Stimulated activated CD8-positive, alpha-beta memory T cell treated with anti-CD3 and anti-CD28 coated beads, Interleukin-2, amount 100 ng/mL, for 1 hour (primary cell): Measurements from ENCODE around the gene SARS1.
"Not testable (repeated sequence)": the region's sequence is repeated elsewhere in the genome, so short reads cannot be mapped to it uniquely, and the experiment has no call there.

Source experiments
- DNase-seq, 2 donors: peaks; one replicate each; pipeline ENCODE4 v3.0.0-alpha.2; 2020; ENCODE audit warnings: low read depth in 2 of 2

SARS1 gene

DNA sequence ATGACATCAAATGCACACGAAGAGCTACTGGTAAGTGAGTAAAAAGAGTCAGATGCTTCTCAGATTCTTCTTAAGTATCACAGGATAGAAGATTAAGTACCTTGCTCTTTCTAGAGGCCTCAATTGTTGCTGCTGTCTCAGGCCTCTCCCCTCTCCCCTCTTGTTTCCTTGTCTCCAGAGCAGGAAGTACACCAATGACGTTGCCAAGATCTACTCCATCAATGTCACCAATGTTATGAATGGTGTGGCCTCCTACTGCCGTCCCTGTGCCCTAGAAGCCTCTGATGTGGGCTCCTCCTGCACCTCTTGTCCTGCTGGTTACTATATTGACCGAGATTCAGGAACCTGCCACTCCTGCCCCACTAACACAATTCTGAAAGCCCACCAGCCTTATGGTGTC lies 21.3 kb upstream of the SARS1 start:
- no peak for DNase-seq

DNA sequence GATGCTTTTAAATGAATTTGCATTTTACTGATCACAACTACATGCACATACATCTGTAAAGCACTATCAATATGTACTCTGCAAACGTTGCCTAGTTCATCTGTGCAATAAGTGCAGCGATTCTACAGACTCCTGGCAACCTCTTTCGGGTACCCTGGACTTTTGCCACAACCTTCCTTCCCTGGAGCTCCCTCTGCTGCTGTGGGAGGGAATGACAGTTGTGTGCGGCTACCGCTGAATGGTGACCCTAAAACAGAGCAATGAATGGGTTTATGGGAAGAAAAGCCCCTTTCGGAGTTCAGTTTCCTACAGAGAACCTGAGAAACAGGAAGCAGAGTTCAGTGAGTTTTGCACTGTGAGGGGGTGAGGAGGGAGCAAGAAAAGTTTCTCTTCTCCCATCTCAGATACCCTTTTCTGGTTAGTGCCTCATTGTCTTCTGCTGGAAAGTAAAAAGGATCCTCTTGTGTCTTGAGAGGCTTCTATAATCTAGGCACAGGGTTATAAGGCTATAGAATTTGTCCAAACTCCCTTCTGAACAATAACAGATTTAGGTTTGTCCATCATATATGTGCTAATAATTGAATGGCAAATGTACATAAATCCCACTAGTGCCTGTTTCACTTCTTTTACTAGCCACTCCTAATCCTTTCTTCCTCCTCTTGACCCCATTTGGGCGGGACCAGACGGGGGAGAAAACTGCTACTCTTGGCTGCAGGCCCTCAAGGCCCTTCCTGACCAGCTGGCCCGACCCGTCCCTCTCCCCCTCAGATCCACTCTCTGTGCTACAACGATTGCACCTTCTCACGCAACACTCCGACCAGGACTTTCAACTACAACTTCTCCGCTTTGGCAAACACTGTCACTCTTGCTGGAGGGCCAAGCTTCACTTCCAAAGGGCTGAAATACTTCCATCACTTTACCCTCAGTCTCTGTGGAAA lies 19.8 kb upstream of the SARS1 start:
- no peak for DNase-seq

DNA sequence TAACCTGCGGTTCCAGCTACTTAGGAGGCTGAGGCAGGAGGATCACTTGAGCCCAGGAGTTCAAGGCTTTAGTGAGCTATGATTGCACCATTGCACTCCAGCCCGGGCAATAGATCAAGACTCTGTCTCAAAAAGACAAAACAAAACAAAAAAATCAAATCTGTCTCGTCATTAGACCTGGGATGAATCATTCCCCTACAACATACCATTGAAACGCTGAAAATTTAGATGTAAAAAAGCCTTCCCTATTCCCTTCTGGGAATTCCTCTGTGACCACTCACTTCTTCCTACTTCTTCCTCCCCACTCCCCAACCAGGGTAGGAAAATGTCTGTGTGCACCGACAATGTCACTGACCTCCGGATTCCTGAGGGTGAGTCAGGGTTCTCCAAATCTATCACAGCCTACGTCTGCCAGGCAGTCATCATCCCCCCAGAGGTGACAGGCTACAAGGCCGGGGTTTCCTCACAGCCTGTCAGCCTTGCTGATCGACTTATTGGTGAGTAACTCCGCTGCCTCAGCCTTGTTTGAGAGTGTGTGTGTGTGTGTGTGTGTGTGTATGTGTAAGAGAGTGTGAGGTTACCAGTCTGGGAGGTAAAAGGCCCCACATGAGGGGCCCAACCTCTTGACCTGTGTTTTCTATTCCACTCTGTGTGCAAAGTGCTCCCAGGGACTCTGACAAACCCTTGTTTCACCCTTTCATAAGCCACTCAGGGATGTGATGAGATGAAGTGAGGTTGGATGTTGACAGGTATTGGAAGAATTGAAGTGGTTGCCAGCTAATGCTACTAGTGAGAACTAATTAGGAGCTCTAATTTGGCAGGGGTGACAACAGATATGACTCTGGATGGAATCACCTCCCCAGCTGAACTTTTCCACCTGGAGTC lies 16.3 kb upstream of the SARS1 start:
- DNase-seq = no peak

- DNase-seq = no peak
Measured at GRCh38 chr1:109198043-109198695, 15.5 kb upstream of the SARS1 start.

- no peak for DNase-seq
Measured at GRCh38 chr1:109198745-109199144, 15.0 kb upstream of the SARS1 start.

DNA sequence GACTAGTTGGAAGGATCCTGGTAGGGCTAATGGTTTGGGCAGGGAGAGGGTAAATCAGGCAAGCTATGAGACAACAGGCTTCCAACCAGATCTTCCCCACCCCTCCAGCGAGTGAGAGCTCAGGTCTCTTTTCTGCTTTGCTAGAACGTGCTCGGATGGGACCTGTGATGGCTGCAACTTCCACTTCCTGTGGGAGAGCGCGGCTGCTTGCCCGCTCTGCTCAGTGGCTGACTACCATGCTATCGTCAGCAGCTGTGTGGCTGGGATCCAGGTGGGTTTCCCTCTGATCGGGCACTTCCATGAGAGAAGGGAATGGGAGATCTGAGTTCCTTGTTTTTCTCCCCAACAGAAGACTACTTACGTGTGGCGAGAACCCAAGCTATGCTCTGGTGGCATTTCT lies 14.0 kb upstream of the SARS1 start:
- DNase-seq = no peak

GRCh38 chr1:109201123-109201703 lies 12.5 kb upstream of the SARS1 start:
- DNase-seq = no peak

GRCh38 chr1:109204484-109204883 lies 9.2 kb upstream of the SARS1 start:
- no peak for DNase-seq

GRCh38 chr1:109206339-109206738 lies 7.4 kb upstream of the SARS1 start:
- no peak for DNase-seq

DNA sequence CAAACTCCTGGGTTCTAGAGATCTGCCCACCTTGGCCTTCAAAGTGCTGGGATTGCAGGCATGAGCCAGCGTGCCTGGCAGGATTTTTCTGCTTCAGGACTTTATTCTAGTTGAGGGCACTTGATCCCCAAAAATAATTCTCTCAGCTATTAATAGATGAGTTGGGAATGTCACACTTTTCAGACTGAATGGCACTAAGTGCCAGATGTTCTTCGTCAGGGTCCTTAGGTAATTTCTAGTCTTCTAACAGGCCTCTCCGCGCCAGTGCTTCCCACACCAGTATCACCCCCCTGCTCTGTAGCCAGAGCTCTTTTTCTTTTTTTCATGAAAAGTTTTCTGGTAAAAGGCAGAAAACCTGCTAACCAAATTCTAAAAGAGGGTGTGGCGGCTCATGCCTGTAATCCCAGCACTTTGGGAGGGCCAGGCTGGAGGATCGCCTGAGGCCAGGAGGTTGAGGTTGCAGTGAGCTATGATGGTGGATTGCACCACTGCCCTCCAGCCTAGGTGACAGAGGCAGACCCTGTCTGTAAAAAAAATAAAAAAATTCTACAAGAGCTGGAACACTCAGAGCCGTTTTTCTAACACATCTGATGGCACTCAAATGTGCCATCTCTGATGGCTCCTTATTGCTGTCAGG lies 6.1 kb upstream of the SARS1 start:
- DNase-seq = no peak

GRCh38 chr1:109208394-109208793 lies 5.3 kb upstream of the SARS1 start:
- no peak for DNase-seq

GRCh38 chr1:109208836-109209463 lies 4.8 kb upstream of the SARS1 start:
- DNase-seq = no peak

DNA sequence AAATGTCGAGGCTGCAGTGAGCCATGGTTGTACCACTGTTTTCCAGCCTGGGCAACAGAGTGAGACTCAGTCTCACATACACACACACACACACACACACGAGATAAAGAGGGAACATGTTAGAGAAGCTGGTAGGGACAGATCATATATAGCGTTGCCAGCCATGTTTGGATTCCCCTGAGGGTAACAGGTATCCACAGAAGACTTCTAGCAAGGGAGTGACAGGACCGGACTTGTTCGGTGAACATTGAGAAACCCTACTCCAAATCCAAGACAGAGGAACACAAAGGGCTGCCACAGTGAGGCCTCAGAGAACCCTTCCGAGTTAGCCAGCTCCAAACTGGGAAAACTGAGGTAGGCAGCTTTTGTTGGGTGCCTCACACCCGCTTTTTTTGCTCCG lies 3.7 kb upstream of the SARS1 start:
- DNase-seq = no peak

DNA sequence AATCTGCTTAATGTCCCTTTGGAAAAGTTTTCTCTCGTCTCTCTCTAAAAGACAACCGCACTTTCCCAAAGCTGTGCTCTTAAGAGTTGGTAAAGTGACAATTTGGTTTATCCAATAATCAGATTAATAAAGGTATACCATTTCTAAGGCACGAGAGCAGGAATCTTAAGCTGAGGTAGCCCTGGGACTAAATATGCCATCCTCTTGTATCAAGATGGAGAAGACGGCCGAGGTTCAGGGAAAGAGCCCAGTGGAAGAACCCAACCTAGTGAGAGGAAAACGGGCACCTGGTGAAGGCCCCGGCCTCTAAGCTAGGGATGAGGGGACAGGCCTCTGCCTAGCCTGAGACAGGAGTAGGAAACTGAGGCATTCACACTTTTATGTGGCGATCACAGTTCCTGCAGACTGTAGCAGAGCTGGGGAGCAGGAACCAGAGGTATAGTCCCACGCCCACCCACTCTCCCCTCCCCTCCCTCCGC lies 334 bp upstream of the SARS1 start:
- no peak for DNase-seq

GRCh38 chr1:109214695-109215623 lies 1.2 kb downstream of the SARS1 start:
- no peak for DNase-seq

DNA sequence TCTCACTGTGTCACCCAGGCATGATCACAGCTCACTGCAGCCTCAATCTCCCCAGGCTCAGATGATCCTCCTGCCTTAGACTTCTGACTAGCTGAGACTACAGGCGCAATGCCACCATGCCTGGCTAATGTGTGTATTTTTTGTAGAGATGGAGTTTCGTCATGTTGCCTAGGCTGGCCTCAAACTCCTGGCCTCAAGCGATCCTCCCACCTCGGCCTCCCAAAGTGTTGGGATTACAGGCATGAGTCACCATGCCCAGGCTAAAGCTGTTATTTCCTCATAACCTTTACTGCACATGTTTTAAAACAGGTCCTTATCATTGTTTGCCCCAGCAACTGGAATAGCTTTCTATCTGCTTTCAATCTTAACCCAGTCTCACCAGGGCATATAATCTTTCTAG lies 2.9 kb downstream of the SARS1 start:
- DNase-seq = no peak

DNA sequence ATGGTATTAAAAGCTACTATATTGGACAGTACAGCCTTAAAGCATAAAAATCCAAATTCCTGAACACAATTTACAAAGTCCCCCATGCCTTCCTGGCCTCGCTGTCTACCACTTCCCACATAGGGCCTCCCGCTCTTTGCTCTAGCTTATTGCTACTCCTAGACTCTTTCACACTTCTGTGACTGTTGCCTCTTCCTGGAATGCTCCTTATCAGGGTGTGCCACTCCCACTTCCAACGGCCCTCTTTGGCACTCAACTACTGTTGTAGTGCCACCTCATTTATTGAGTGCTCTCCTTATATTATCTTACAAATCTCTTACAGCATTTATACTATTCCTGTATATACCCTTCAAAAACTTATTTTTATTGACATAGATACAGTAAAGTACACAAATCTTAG lies 4.8 kb downstream of the SARS1 start:
- no peak for DNase-seq

DNA sequence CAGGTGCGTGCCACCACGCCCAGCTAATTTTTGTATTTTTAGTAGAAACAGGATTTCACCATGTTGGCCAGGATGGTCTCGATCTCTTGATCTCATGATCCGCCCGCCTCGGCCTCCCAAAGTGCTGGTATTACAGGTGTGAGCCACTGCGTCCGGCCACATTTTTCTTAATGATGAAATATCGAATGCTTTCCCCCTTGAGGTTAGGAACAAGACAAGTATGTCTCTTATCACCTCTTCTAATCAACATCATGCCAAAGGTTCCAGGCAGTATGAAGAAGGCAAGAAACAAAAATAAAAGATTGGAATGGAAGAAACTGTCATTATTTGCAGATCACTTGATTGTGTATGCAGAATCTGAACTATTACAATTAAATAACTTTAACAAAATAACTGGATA lies 7.5 kb downstream of the SARS1 start:
- not testable (repeated sequence) for DNase-seq

DNA sequence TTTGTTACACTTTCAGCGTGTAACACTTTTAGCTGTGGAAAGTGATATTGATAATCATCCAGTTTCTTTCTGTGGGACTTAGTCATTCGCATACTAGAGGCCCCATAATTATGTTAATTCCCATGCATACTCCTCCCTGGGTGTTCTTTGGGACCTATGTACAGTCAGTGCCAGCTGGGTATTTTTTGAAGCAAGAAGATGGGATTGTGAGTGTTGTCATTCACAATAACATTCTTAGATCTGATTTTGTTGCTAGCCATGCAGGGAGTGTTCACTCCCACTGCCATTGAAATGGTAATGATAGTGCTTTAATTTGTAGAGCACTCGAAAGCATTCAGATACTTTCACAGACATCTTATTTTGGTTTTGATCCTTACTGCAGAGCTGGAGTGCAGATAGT lies 11.6 kb downstream of the SARS1 start:
- DNase-seq = no peak
